Activated B cell treated with CpG ODN at 0.5 μM for 24 hours (primary cell): ENCODE measurements around the gene FKBP14. TPM values are rescaled to one million over a fixed set of nuclear protein-coding genes. Genes with fewer than 3 reads are reported as not detected.

Experiments used
- ATAC-seq: fragments of 200-7000 bp; cut with Tn5 transposase; one replicate; pipeline ENCODE4 v1.10.0; 2021; ENCODE audit warnings: low read depth, mild to moderate bottlenecking, moderate library complexity
- CTCF ChIA-PET: fragments of 350-600 bp; sonication (Branson Sonifier 250); formaldehyde crosslinking; loops from one replicate; lab custom pipeline; 2021; ENCODE audit warnings: antibody characterized with exemption; lab: Charles Lee
- POLR2A ChIA-PET: fragments of 350-600 bp; sonication (Branson Sonifier 250); formaldehyde crosslinking; loops from one replicate; lab custom pipeline; 2021; ENCODE audit warnings: antibody characterized with exemption; lab: Charles Lee
- DNase-seq: peaks from one replicate; pipeline ENCODE4 v3.0.0; 2022
- H3K27ac Mint-ChIP-seq: one replicate; pipeline ENCODE4 v1.8.0; 2020; ENCODE audit warnings: mixed read lengths
- H3K27me3 Mint-ChIP-seq: one replicate; pipeline ENCODE4 v1.8.0; 2021; ENCODE audit warnings: mixed read lengths
- H3K36me3 Mint-ChIP-seq: one replicate; pipeline ENCODE4 v1.8.0; 2021; ENCODE audit warnings: low read depth, mixed read lengths
- H3K4me1 Mint-ChIP-seq: one replicate; pipeline ENCODE4 v1.8.0; 2021; ENCODE audit warnings: mixed read lengths
- H3K4me3 Mint-ChIP-seq: one replicate; pipeline ENCODE4 v1.8.0; 2020; ENCODE audit warnings: mild to moderate bottlenecking, mixed read lengths
- H3K9me3 Mint-ChIP-seq: one replicate; pipeline ENCODE4 v1.8.0; 2020; ENCODE audit warnings: mixed read lengths
- intact Hi-C: fragments of 100-400 bp; cut with micrococcal nuclease; formaldehyde crosslinking; loops from one replicate; pipeline ENCODE4 v1.15.1; 2024
- total RNA-seq: library from RNA; stranded (reverse); gene quantifications from 2 replicates; pipeline ENCODE4 v1.2.3, GENCODE V29; 2022
- TF ChIP-seq, protein P1 (sequence below): fragments of 200-600 bp; IDR thresholded peaks from one replicate; pipeline ENCODE4 v1.8.0; 2022; ENCODE audit warnings: antibody characterized with exemption, mild to moderate bottlenecking

The FKBP14 gene
- total RNA-seq, 1 donor from 2014 or later: 11.4 TPM

DNA sequence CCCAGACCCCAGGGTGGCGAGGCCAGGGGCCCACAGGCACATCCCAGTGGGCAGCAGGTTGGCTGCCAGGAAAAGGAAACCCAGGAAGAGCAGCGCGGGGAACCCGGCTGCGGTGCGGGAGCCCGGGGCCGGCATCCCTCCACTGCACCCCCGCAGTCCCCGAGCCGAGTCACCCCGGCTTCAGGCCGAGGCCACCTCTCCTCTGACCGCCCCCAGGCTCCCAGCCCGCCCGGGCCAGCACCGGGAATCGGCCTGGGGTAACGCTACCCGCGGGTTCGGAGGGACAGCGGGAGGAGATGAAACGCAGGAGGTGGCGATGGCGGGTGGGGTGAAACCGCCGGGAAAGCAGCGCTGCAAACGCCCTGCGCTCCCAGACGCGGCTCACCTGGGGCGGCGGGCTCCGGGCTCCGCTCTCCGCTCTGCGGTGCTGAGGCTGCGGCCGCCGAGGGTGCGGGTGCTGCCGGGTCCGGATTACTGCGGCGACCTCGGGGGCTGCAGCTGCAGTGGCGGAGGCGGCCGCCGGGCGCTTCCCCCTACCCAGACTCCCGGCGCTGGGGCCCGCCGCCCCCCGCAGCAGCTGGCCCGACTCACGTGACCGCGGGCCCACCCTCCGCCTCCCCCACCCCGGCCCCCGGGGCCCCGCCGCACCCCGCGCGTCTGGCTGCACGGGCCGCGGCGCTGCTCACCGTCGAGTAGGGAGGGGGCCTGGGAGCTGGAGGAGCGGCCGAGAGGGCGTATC is 37.1 kb downstream of the FKBP14 start, which contains the start of gene SCRN1:
TSS of gene SCRN1 (minus strand) at position 545 of the 739 bp plus-strand sequence. CDS start 20,734 bp downstream, outside the sequence.
- ChIA-PET POLR2A (interaction anchor here (4.9 kb wide), 1 partner anchor 39 kb away, joined by 66 read pairs; the partner anchor contains the start of genes FKBP14 and PLEKHA8), CTCF (interaction anchor here (1.2 kb wide), 1 partner anchor 72 kb away, joined by 5 read pairs; no protein-coding TSS in a partner anchor)
- Mint-ChIP-seq H3K9me3 (peaks cover 4% of the 10 kb centered on the region), H3K27me3 (no peaks in the 10 kb centered on the region), H3K4me3 (peak within 1 kb of the TSS; percentile 93), H3K36me3 (peaks cover 6% of the 10 kb centered on the region), H3K27ac (peak within 1 kb of the TSS; percentile 97), H3K4me1 (peaks cover 37% of the 10 kb centered on the region)
- DNase-seq (peak; percentile 57), ATAC-seq (peak; percentile 43)
- intact Hi-C loops: loop anchor here (2.0 kb wide), 4 partner anchors 33 to 605 kb away; partner anchors contain the start of genes GARS1 and MTURN
- TF ChIP-seq, protein P1, sequence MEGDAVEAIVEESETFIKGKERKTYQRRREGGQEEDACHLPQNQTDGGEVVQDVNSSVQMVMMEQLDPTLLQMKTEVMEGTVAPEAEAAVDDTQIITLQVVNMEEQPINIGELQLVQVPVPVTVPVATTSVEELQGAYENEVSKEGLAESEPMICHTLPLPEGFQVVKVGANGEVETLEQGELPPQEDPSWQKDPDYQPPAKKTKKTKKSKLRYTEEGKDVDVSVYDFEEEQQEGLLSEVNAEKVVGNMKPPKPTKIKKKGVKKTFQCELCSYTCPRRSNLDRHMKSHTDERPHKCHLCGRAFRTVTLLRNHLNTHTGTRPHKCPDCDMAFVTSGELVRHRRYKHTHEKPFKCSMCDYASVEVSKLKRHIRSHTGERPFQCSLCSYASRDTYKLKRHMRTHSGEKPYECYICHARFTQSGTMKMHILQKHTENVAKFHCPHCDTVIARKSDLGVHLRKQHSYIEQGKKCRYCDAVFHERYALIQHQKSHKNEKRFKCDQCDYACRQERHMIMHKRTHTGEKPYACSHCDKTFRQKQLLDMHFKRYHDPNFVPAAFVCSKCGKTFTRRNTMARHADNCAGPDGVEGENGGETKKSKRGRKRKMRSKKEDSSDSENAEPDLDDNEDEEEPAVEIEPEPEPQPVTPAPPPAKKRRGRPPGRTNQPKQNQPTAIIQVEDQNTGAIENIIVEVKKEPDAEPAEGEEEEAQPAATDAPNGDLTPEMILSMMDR: no peak

DNA sequence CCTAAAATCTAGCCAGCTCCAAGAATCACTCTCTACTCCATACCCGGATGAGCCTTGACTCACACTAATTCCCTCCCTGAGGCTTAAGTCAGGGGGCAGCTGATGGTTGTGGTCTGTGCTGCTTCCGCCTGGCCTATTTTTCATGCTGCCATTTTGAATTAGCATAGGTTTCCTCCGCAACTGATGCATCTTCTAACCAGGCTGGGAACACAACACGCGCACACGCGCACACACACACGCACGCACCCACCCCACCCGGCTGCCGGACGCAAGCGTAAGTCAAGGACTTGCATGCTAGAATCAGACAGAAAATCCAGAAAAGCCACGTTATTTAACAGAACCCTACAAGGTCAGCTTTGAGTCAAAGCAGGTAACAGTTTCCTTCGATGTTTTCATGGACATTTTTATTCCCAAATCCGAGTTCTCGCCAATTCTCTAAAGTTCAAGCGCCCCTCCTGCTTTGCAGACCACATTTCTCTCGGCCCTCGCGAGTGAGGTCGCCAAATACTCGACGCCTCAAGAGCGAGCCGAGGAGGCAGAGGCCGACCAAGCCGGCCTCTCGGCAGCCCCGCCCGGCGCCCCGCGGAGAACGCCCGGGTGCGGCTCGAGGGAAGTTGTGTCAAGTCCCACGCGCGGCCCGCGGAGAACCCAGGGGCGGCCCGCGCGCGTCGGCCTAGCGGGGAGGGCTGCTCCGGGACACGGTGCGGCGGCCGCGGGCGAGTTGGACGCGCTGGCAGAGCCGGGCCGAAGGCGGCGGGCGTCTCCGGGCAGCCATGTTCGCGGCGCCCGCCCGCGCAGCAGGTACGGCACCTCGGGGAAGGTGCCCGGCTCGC is 37.9 kb downstream of the FKBP14 start:
- intact Hi-C loops: loop anchor here (1.0 to 2.0 kb wide), 5 partner anchors 32 to 606 kb away; partner anchors contain the start of genes GARS1, MTURN and PLEKHA8
- ATAC-seq (peak; percentile 27), DNase-seq (peak; percentile 60)
- TF ChIP-seq, protein P1: no peak
- peak overlapping the region; percentile 93 for H3K4me3 Mint-ChIP-seq
- CTCF ChIA-PET: interaction anchor here (1.0 to 1.2 kb wide), 3 partner anchors 12 to 73 kb away, joined by 3 to 5 read pairs (median 4); no protein-coding TSS in a partner anchor
- peaks cover 37% of the 10 kb centered on the region for H3K4me1 Mint-ChIP-seq
- H3K27ac Mint-ChIP-seq: peak overlapping the region; percentile 97
- peaks cover 6% of the 10 kb centered on the region for H3K36me3 Mint-ChIP-seq
- POLR2A ChIA-PET: interaction anchor here (0.6 to 4.9 kb wide), 3 partner anchors 9 to 475 kb away, joined by 3 to 66 read pairs (median 3); partner anchors contain the start of genes FKBP14 and PLEKHA8
- peaks cover 4% of the 10 kb centered on the region for H3K9me3 Mint-ChIP-seq
- no peaks in the 10 kb centered on the region for H3K27me3 Mint-ChIP-seq

DNA sequence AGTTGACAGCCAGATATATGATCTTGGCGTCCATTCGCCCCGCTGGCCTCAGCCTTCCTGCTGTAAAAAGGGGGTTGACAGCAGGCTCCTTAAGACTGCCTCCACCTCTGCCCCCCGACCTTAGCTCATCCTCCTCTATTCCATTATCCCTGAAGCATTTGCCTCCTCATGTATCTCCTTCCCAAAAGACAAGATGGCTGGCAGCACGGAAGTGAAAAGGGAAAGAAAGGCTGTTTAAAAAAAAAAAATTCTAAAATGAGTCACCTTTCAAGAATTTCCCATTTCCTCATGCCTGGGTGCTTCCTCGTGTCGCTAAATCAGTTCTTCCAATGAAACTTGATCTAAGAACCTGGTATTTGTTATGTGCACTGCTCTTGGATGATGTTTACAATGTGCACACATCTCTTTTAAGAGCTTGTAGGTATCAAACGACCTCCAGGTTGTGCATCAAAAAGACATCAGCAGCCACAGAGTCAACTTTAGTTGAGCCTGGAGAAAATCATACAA is 38.6 kb downstream of the FKBP14 start:
- peak overlapping the region; percentile 97 for H3K27ac Mint-ChIP-seq
- H3K27me3 Mint-ChIP-seq: no peaks in the 10 kb centered on the region
- POLR2A ChIA-PET: interaction anchor here (0.6 to 4.9 kb wide), 3 partner anchors 8 to 476 kb away, joined by 3 to 66 read pairs (median 3); partner anchors contain the start of genes FKBP14 and PLEKHA8
- H3K9me3 Mint-ChIP-seq: peaks cover 4% of the 10 kb centered on the region
- H3K4me1 Mint-ChIP-seq: peaks cover 37% of the 10 kb centered on the region
- CTCF ChIA-PET: interaction anchor here (1.0 to 1.2 kb wide), 2 partner anchors 11 to 39 kb away, joined by 3 to 4 read pairs; no protein-coding TSS in a partner anchor
- no peak for DNase-seq
- intact Hi-C loops: loop anchor here (1.0 to 2.0 kb wide), 5 partner anchors 31 to 607 kb away; partner anchors contain the start of genes GARS1, MTURN and PLEKHA8
- TF ChIP-seq, protein P1: no peak
- no peak for ATAC-seq
- H3K4me3 Mint-ChIP-seq: peak overlapping the region; percentile 93
- H3K36me3 Mint-ChIP-seq: peaks cover 6% of the 10 kb centered on the region

DNA sequence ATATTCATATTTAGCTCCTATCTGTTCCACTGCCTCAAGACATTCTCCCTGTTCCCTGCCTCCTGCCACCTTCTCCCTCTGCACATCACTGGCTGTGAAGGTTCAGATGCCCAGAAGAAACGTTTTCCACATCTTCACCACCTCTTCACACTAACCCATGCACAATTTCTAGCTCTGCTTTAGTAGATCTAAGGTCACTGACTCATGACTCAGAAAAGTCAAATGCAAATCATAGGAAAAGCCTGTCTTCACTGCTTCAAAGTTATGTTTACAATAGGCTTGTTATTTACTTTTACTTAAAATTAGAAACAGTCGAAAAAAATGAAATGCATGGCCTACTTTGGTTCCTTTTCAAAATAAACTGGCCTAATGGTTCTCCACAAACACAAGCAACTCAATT is 39.4 kb downstream of the FKBP14 start:
- Mint-ChIP-seq H3K9me3 (no peaks in the 10 kb centered on the region), H3K36me3 (peaks cover 4% of the 10 kb centered on the region), H3K27me3 (no peaks in the 10 kb centered on the region), H3K4me3 (peak overlapping the region; percentile 70), H3K4me1 (peaks cover 37% of the 10 kb centered on the region), H3K27ac (peak overlapping the region; percentile 97)
- TF ChIP-seq, protein P1: no peak
- ChIA-PET CTCF (no interaction called here), POLR2A (interaction anchor here (4.9 kb wide), 1 partner anchor 41 kb away, joined by 66 read pairs; the partner anchor contains the start of genes FKBP14 and PLEKHA8)
- DNase-seq: no peak
- intact Hi-C loops: no loop called here
- no peak for ATAC-seq
